ENCODE results near the gene SDHC.

The SDHC gene

GRCh38 chr1:161398900-161399256 lies 84.7 kb downstream of the SDHC start:
- no peaks in the 10 kb centered on the region for H3K4me1 ChIP-seq (ENCODE audit: control insufficient read depth, insufficient read depth, low read length)
- H3K4me3 ChIP-seq (ENCODE audit: low read depth, low read length) = peak overlapping the region; percentile 94
- ChIA-PET POLR2A (no interaction called here), CTCF (no interaction called here)
- peak overlapping the region; percentile 89 for H3K27ac ChIP-seq (ENCODE audit: extremely low read depth, low read depth, low read length)
- no peaks in the 10 kb centered on the region for H3K9me3 ChIP-seq (ENCODE audit: control insufficient read depth, insufficient read depth, low read depth, low read length)
- TF ChIP-seq ZFP69B (tag by site-specific recombination; IDR thresholded peaks at IDR 0.05) = no peak
- TF ChIP-seq ZNF311 (tag by site-specific recombination; IDR thresholded peaks at IDR 0.05; ENCODE audit: borderline replicate concordance) = no peak
- no peak for TF ChIP-seq ZNF280C (tag by site-specific recombination; IDR thresholded peaks at IDR 0.05)
- peak; percentile 46; the same call in 1 of the 2 replicates for TF ChIP-seq OVOL3 (tag by site-specific recombination; IDR thresholded peaks at IDR 0.05)
- 0 out of 2 replicates have a peak, but pooled peaks have one; percentile 24 for TF ChIP-seq ZSCAN16 (tag by site-specific recombination; IDR thresholded peaks at IDR 0.05)
- TF ChIP-seq SCRT1 (tag by site-specific recombination; IDR thresholded peaks at IDR 0.05; ENCODE audit: borderline replicate concordance) = no peak
- no peak for TF ChIP-seq ZNF571 (tag by site-specific recombination; IDR thresholded peaks at IDR 0.05)
- TF ChIP-seq ZNF157 (tag by site-specific recombination; IDR thresholded peaks at IDR 0.05) = no peak
- TF ChIP-seq ZNF112 (tag by site-specific recombination; IDR thresholded peaks at IDR 0.05) = no peak
- no peak for TF ChIP-seq INSM2 (tag by site-specific recombination; IDR thresholded peaks at IDR 0.05)
- no peak for TF ChIP-seq PRDM6 (tag by site-specific recombination; IDR thresholded peaks at IDR 0.05)
- TF ChIP-seq ZSCAN30 (tag by site-specific recombination; IDR thresholded peaks at IDR 0.05) = no peak; the same call in 1 of the 2 replicates
- 0 out of 2 replicates have a peak, but pooled peaks have one; percentile 50 for TF ChIP-seq ZBTB6 (tag by site-specific recombination; IDR thresholded peaks at IDR 0.05)
- peak; percentile 43; the same call in 1 of the 2 replicates for TF ChIP-seq ZNF596 (tag by site-specific recombination; IDR thresholded peaks at IDR 0.05)
- TF ChIP-seq, protein P1, sequence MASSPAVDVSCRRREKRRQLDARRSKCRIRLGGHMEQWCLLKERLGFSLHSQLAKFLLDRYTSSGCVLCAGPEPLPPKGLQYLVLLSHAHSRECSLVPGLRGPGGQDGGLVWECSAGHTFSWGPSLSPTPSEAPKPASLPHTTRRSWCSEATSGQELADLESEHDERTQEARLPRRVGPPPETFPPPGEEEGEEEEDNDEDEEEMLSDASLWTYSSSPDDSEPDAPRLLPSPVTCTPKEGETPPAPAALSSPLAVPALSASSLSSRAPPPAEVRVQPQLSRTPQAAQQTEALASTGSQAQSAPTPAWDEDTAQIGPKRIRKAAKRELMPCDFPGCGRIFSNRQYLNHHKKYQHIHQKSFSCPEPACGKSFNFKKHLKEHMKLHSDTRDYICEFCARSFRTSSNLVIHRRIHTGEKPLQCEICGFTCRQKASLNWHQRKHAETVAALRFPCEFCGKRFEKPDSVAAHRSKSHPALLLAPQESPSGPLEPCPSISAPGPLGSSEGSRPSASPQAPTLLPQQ (tag by site-specific recombination; IDR thresholded peaks at IDR 0.05) = peak; percentile 13; the same call in 1 of the 2 replicates
- TF ChIP-seq, protein P2, sequence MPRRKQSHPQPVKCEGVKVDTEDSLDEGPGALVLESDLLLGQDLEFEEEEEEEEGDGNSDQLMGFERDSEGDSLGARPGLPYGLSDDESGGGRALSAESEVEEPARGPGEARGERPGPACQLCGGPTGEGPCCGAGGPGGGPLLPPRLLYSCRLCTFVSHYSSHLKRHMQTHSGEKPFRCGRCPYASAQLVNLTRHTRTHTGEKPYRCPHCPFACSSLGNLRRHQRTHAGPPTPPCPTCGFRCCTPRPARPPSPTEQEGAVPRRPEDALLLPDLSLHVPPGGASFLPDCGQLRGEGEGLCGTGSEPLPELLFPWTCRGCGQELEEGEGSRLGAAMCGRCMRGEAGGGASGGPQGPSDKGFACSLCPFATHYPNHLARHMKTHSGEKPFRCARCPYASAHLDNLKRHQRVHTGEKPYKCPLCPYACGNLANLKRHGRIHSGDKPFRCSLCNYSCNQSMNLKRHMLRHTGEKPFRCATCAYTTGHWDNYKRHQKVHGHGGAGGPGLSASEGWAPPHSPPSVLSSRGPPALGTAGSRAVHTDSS (tag by site-specific recombination; IDR thresholded peaks at IDR 0.05) = 0 out of 2 replicates have a peak, but pooled peaks have one; percentile 16
- no peak for TF ChIP-seq ZNF777 (tag by site-specific recombination; IDR thresholded peaks at IDR 0.05; ENCODE audit: borderline replicate concordance)
- no peak for TF ChIP-seq AEBP2 (tag by site-specific recombination; IDR thresholded peaks at IDR 0.05; ENCODE audit: borderline replicate concordance)
- H3K36me3 ChIP-seq (ENCODE audit: control insufficient read depth in 2 of 2, insufficient read depth in 1 of 2, low read length in 2 of 2) = no peaks in the 10 kb centered on the region
